ENCODE data around the gene TMEM8B. TPM values are rescaled to one million over a fixed set of nuclear protein-coding genes. Genes with fewer than 3 reads are reported as not detected.

Gene TMEM8B
- total RNA-seq, 1 experiment from 2014 or later = 2.9 TPM

- Histone ChIP-seq H4K20me1 (ENCODE audit: insufficient read depth, low read depth, low read length) (no peaks in the 10 kb centered on the region), H3K79me2 (ENCODE audit: low read length) (no peaks in the 10 kb centered on the region), H3K27ac (ENCODE audit: low read length) (no peak overlapping the region), H3K4me2 (ENCODE audit: low read depth, low read length, poor library complexity, severe bottlenecking) (no peak overlapping the region), H3K4me1 (ENCODE audit: low read length) (no peaks in the 10 kb centered on the region), H3K9me2 (replicated peaks; ENCODE audit: insufficient read depth, low read length) (no peaks in the 10 kb centered on the region), H3K4me3 (ENCODE audit: low read length) (no peak overlapping the region), H2AFZ (ENCODE audit: low read length) (no peak overlapping the region), H3K9ac (ENCODE audit: low read length) (no peak overlapping the region), H3K27me3 (ENCODE audit: low read length) (no peaks in the 10 kb centered on the region), H3K9me3 (ENCODE audit: low read length) (no peaks in the 10 kb centered on the region), H3K36me3 (ENCODE audit: insufficient read depth, low read length) (no peaks in the 10 kb centered on the region)
- DNase-seq = no peak
Measured at GRCh38 chr9:35859310-35859989, 30.4 kb downstream of the TMEM8B start.

- Histone ChIP-seq H2AFZ (ENCODE audit: low read length) (no peak overlapping the region), H3K27me3 (ENCODE audit: low read length) (no peaks in the 10 kb centered on the region), H3K9me3 (ENCODE audit: low read length) (no peaks in the 10 kb centered on the region), H3K4me3 (ENCODE audit: low read length) (no peak overlapping the region), H4K20me1 (ENCODE audit: insufficient read depth, low read depth, low read length) (no peaks in the 10 kb centered on the region), H3K4me1 (ENCODE audit: low read length) (no peaks in the 10 kb centered on the region), H3K9me2 (replicated peaks; ENCODE audit: insufficient read depth, low read length) (no peaks in the 10 kb centered on the region), H3K9ac (ENCODE audit: low read length) (no peak overlapping the region), H3K4me2 (ENCODE audit: low read depth, low read length, poor library complexity, severe bottlenecking) (no peak overlapping the region), H3K79me2 (ENCODE audit: low read length) (no peaks in the 10 kb centered on the region), H3K27ac (ENCODE audit: low read length) (no peak overlapping the region), H3K36me3 (ENCODE audit: insufficient read depth, low read length) (no peaks in the 10 kb centered on the region)
- no peak for DNase-seq
Measured at GRCh38 chr9:35859990-35860339, 30.9 kb downstream of the TMEM8B start.

- Histone ChIP-seq H3K4me2 (ENCODE audit: low read depth, low read length, poor library complexity, severe bottlenecking) (no peak overlapping the region), H4K20me1 (ENCODE audit: insufficient read depth, low read depth, low read length) (no peaks in the 10 kb centered on the region), H3K79me2 (ENCODE audit: low read length) (no peaks in the 10 kb centered on the region), H3K9me3 (ENCODE audit: low read length) (no peaks in the 10 kb centered on the region), H3K36me3 (ENCODE audit: insufficient read depth, low read length) (no peaks in the 10 kb centered on the region), H2AFZ (ENCODE audit: low read length) (no peak overlapping the region), H3K27me3 (ENCODE audit: low read length) (no peaks in the 10 kb centered on the region), H3K9me2 (replicated peaks; ENCODE audit: insufficient read depth, low read length) (no peaks in the 10 kb centered on the region), H3K27ac (ENCODE audit: low read length) (no peak overlapping the region), H3K9ac (ENCODE audit: low read length) (no peak overlapping the region), H3K4me1 (ENCODE audit: low read length) (no peaks in the 10 kb centered on the region), H3K4me3 (ENCODE audit: low read length) (no peak overlapping the region)
- no peak for DNase-seq
Measured at GRCh38 chr9:35861161-35861897, 32.3 kb downstream of the TMEM8B start.

GRCh38 chr9:35862328-35862727 lies 33.3 kb downstream of the TMEM8B start:
- no peak overlapping the region for H3K9ac ChIP-seq (ENCODE audit: low read length)
- H3K27me3 ChIP-seq (ENCODE audit: low read length) = no peaks in the 10 kb centered on the region
- H3K27ac ChIP-seq (ENCODE audit: low read length) = no peak overlapping the region
- no peaks in the 10 kb centered on the region for H4K20me1 ChIP-seq (ENCODE audit: insufficient read depth, low read depth, low read length)
- no peaks in the 10 kb centered on the region for H3K36me3 ChIP-seq (ENCODE audit: insufficient read depth, low read length)
- H3K9me2 ChIP-seq (replicated peaks; ENCODE audit: insufficient read depth, low read length) = no peaks in the 10 kb centered on the region
- no peaks in the 10 kb centered on the region for H3K4me1 ChIP-seq (ENCODE audit: low read length)
- DNase-seq = no peak
- no peak overlapping the region for H3K4me3 ChIP-seq (ENCODE audit: low read length)
- H3K79me2 ChIP-seq (ENCODE audit: low read length) = no peaks in the 10 kb centered on the region
- H3K4me2 ChIP-seq (ENCODE audit: low read depth, low read length, poor library complexity, severe bottlenecking) = no peak overlapping the region
- no peaks in the 10 kb centered on the region for H3K9me3 ChIP-seq (ENCODE audit: low read length)
- H2AFZ ChIP-seq (ENCODE audit: low read length) = no peak overlapping the region

- H4K20me1 ChIP-seq (ENCODE audit: insufficient read depth, low read depth, low read length) = no peaks in the 10 kb centered on the region
- no peaks in the 10 kb centered on the region for H3K4me1 ChIP-seq (ENCODE audit: low read length)
- H3K79me2 ChIP-seq (ENCODE audit: low read length) = no peaks in the 10 kb centered on the region
- H3K27ac ChIP-seq (ENCODE audit: low read length) = no peak overlapping the region
- H3K9me2 ChIP-seq (replicated peaks; ENCODE audit: insufficient read depth, low read length) = no peaks in the 10 kb centered on the region
- H2AFZ ChIP-seq (ENCODE audit: low read length) = no peak overlapping the region
- H3K9me3 ChIP-seq (ENCODE audit: low read length) = no peaks in the 10 kb centered on the region
- no peak overlapping the region for H3K4me3 ChIP-seq (ENCODE audit: low read length)
- H3K36me3 ChIP-seq (ENCODE audit: insufficient read depth, low read length) = no peaks in the 10 kb centered on the region
- peak; percentile 51 for DNase-seq
- no peak overlapping the region for H3K4me2 ChIP-seq (ENCODE audit: low read depth, low read length, poor library complexity, severe bottlenecking)
- no peaks in the 10 kb centered on the region for H3K27me3 ChIP-seq (ENCODE audit: low read length)
- H3K9ac ChIP-seq (ENCODE audit: low read length) = no peak overlapping the region
Measured at GRCh38 chr9:35863583-35863982, 34.6 kb downstream of the TMEM8B start.

- Histone ChIP-seq H3K4me2 (ENCODE audit: low read depth, low read length, poor library complexity, severe bottlenecking) (no peak overlapping the region), H3K9me3 (ENCODE audit: low read length) (no peaks in the 10 kb centered on the region), H3K4me1 (ENCODE audit: low read length) (no peaks in the 10 kb centered on the region), H3K27me3 (ENCODE audit: low read length) (no peaks in the 10 kb centered on the region), H3K79me2 (ENCODE audit: low read length) (no peaks in the 10 kb centered on the region), H2AFZ (ENCODE audit: low read length) (no peak overlapping the region), H3K36me3 (ENCODE audit: insufficient read depth, low read length) (no peaks in the 10 kb centered on the region), H3K9me2 (replicated peaks; ENCODE audit: insufficient read depth, low read length) (no peaks in the 10 kb centered on the region), H4K20me1 (ENCODE audit: insufficient read depth, low read depth, low read length) (no peaks in the 10 kb centered on the region), H3K27ac (ENCODE audit: low read length) (no peak overlapping the region), H3K4me3 (ENCODE audit: low read length) (no peak overlapping the region), H3K9ac (ENCODE audit: low read length) (no peak overlapping the region)
- DNase-seq = no peak
Measured at GRCh38 chr9:35864695-35865255, 35.7 kb downstream of the TMEM8B start.

- H3K27ac ChIP-seq (ENCODE audit: low read length) = no peak overlapping the region
- H3K9me2 ChIP-seq (replicated peaks; ENCODE audit: insufficient read depth, low read length) = no peaks in the 10 kb centered on the region
- no peak overlapping the region for H2AFZ ChIP-seq (ENCODE audit: low read length)
- no peaks in the 10 kb centered on the region for H4K20me1 ChIP-seq (ENCODE audit: insufficient read depth, low read depth, low read length)
- H3K9me3 ChIP-seq (ENCODE audit: low read length) = no peaks in the 10 kb centered on the region
- no peaks in the 10 kb centered on the region for H3K36me3 ChIP-seq (ENCODE audit: insufficient read depth, low read length)
- no peak overlapping the region for H3K4me3 ChIP-seq (ENCODE audit: low read length)
- no peaks in the 10 kb centered on the region for H3K27me3 ChIP-seq (ENCODE audit: low read length)
- DNase-seq = no peak
- H3K4me2 ChIP-seq (ENCODE audit: low read depth, low read length, poor library complexity, severe bottlenecking) = no peak overlapping the region
- no peaks in the 10 kb centered on the region for H3K79me2 ChIP-seq (ENCODE audit: low read length)
- no peaks in the 10 kb centered on the region for H3K4me1 ChIP-seq (ENCODE audit: low read length)
- no peak overlapping the region for H3K9ac ChIP-seq (ENCODE audit: low read length)
Measured at GRCh38 chr9:35867538-35867937, 38.5 kb downstream of the TMEM8B start.

GRCh38 chr9:35868933-35869332 lies 39.9 kb downstream of the TMEM8B start:
- no peak overlapping the region for H3K27ac ChIP-seq (ENCODE audit: low read length)
- H3K4me2 ChIP-seq (ENCODE audit: low read depth, low read length, poor library complexity, severe bottlenecking) = no peak overlapping the region
- no peak for DNase-seq
- no peaks in the 10 kb centered on the region for H3K9me3 ChIP-seq (ENCODE audit: low read length)
- H3K4me1 ChIP-seq (ENCODE audit: low read length) = no peaks in the 10 kb centered on the region
- H2AFZ ChIP-seq (ENCODE audit: low read length) = no peak overlapping the region
- no peaks in the 10 kb centered on the region for H3K9me2 ChIP-seq (replicated peaks; ENCODE audit: insufficient read depth, low read length)
- no peak overlapping the region for H3K4me3 ChIP-seq (ENCODE audit: low read length)
- H3K36me3 ChIP-seq (ENCODE audit: insufficient read depth, low read length) = no peaks in the 10 kb centered on the region
- H3K27me3 ChIP-seq (ENCODE audit: low read length) = no peaks in the 10 kb centered on the region
- no peaks in the 10 kb centered on the region for H4K20me1 ChIP-seq (ENCODE audit: insufficient read depth, low read depth, low read length)
- no peak overlapping the region for H3K9ac ChIP-seq (ENCODE audit: low read length)
- H3K79me2 ChIP-seq (ENCODE audit: low read length) = no peaks in the 10 kb centered on the region

All from Karpas-422 (cell line).